SU-DHL-6 (cell line): ENCODE data around the gene MYOC.

Experiments
- H2AFZ ChIP-seq: fragments of 200-600 bp; sonication (generic); 2 replicates; pipeline ENCODE4 v1.6.1; 2014; ENCODE audit warnings: low read depth, mild to moderate bottlenecking, moderate library complexity, mixed read lengths, antibody characterized with exemption, low read length; ENCODE audit not compliant: severe bottlenecking
- H3F3A ChIP-seq: fragments of 200-600 bp; shearing (Covaris generic); 2 replicates; pipeline ENCODE4 v1.6.0; 2016; ENCODE audit warnings: antibody characterized with exemption, mild to moderate bottlenecking; ENCODE audit not compliant: insufficient read depth
- H3K27ac ChIP-seq: fragments of 200-600 bp; sonication (generic); 2 replicates; pipeline ENCODE4 v1.5.1; 2016; ENCODE audit warnings: low read depth, mild to moderate bottlenecking, low read length, moderate library complexity, mixed read lengths
- H3K27me3 ChIP-seq: fragments of 200-600 bp; sonication (generic), shearing (Covaris generic); 2 replicates; pipeline ENCODE4 v1.6.0; 2014; ENCODE audit warnings: mild to moderate bottlenecking, low read length
- H3K36me3 ChIP-seq: fragments of 200-600 bp; sonication (generic); 2 replicates; pipeline ENCODE4 v1.6.1; 2014; ENCODE audit warnings: mild to moderate bottlenecking, low read length, mixed read lengths
- H3K4me2 ChIP-seq: fragments of 300-600, 200-600 bp; shearing (Covaris generic), sonication (generic); 2 replicates; pipeline ENCODE4 v1.6.0; 2014; ENCODE audit warnings: low read length, low read depth, mild to moderate bottlenecking; ENCODE audit not compliant: poor library complexity, severe bottlenecking
- H3K4me3 ChIP-seq: fragments of 200-600 bp; sonication (generic); 2 replicates; pipeline ENCODE4 v1.5.1; 2014; ENCODE audit warnings: antibody characterized with exemption, low read length, mild to moderate bottlenecking, mixed read lengths; ENCODE audit not compliant: insufficient read depth, poor library complexity, severe bottlenecking
- H3K79me2 ChIP-seq: fragments of 200-600 bp; sonication (generic); 2 replicates; pipeline ENCODE4 v1.6.1; 2014; ENCODE audit warnings: mild to moderate bottlenecking, low read length, moderate library complexity; ENCODE audit not compliant: insufficient read depth
- H3K9ac ChIP-seq: fragments of 200-600 bp; sonication (generic); 2 replicates; pipeline ENCODE4 v1.7.0; 2014; ENCODE audit warnings: mild to moderate bottlenecking, low read length
- H3K9me2 ChIP-seq: fragments of 200-600 bp; sonication (generic); replicated peaks from 2 replicates; pipeline ENCODE4 v1.6.1; 2014; ENCODE audit warnings: low read length; ENCODE audit not compliant: insufficient read depth
- H3K9me3 ChIP-seq: fragments of 200-600 bp; sonication (generic); 2 replicates; pipeline ENCODE4 v1.6.1; 2014; ENCODE audit warnings: low read length, mixed read lengths; ENCODE audit not compliant: insufficient read depth
- H4K20me1 ChIP-seq: fragments of 200-600 bp; sonication (generic); 2 replicates; pipeline ENCODE4 v1.6.1; 2014; ENCODE audit warnings: low read depth, mild to moderate bottlenecking, antibody characterized with exemption, low read length, moderate library complexity, mixed read lengths
- EZH2phosphoT487 ChIP-seq: fragments of 200-600 bp; sonication (generic), shearing (Covaris generic); conservative IDR thresholded peaks from 2 replicates; pipeline ENCODE4 v1.6.1; 2018; ENCODE audit warnings: mild to moderate bottlenecking, antibody characterized with exemption, low read length, moderate library complexity, mixed read lengths
- TF ChIP-seq, protein P1 (sequence below): fragments of 200-600 bp; sonication (generic); IDR thresholded peaks from one replicate; pipeline ENCODE4 v1.5.1; 2017; ENCODE audit warnings: antibody characterized with exemption, mild to moderate bottlenecking, low read length, moderate library complexity; ENCODE audit not compliant: insufficient read depth, poor library complexity, severe bottlenecking

The MYOC gene

DNA sequence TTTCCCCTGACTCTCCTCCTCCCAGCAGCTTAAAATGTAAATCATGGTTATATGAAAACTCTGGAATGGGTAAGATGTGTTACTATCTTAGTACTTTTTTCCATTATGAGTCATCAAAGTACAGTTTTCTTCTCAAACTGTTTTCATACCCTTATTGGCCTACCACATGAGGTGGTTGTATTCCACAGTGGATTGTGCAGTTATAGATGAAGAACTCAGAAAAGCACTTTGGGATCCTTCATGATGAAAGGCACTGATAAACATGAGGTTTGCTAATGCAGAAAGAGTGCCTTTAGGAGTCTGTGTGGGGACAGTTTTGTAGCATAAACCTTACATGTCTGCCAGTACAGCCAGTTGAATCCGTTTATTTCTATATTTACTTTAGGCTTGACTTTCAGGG, 62.5 kb downstream of the MYOC start:
- no peaks in the 10 kb centered on the region for H3K27me3 ChIP-seq

DNA sequence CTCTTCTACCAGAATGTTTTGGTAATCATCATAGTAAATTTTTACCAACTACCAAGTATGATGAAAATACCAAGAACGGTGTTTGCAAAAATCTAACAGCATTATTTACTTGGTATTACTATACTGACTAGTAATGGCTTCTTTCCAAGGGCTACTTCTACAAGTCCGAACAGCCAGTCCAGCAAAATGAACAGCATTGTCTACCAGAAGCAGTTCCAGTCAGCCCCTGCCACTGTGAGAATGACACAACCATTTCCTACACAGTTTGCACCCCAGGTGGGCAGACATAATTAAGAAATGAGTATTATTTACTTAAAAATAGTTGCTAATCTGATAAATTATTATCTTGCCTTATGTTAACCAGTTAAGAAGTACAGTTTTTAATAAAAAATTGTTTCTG, 64.3 kb downstream of the MYOC start:
- TF ChIP-seq, protein P1, sequence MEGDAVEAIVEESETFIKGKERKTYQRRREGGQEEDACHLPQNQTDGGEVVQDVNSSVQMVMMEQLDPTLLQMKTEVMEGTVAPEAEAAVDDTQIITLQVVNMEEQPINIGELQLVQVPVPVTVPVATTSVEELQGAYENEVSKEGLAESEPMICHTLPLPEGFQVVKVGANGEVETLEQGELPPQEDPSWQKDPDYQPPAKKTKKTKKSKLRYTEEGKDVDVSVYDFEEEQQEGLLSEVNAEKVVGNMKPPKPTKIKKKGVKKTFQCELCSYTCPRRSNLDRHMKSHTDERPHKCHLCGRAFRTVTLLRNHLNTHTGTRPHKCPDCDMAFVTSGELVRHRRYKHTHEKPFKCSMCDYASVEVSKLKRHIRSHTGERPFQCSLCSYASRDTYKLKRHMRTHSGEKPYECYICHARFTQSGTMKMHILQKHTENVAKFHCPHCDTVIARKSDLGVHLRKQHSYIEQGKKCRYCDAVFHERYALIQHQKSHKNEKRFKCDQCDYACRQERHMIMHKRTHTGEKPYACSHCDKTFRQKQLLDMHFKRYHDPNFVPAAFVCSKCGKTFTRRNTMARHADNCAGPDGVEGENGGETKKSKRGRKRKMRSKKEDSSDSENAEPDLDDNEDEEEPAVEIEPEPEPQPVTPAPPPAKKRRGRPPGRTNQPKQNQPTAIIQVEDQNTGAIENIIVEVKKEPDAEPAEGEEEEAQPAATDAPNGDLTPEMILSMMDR = no peak
- no peak for TF ChIP-seq EZH2phosphoT487
- Histone ChIP-seq H3K27me3 (no peaks in the 10 kb centered on the region), H3K4me2 (no peak overlapping the region), H2AFZ (no peak overlapping the region), H3K9me2 (no peaks in the 10 kb centered on the region), H3K79me2 (no peaks in the 10 kb centered on the region), H3K36me3 (peaks cover 80% of the 10 kb centered on the region), H3K9me3 (no peaks in the 10 kb centered on the region), H4K20me1 (no peaks in the 10 kb centered on the region), H3F3A (no peaks in the 10 kb centered on the region), H3K4me3 (no peak overlapping the region), H3K27ac (no peak overlapping the region), H3K9ac (no peak overlapping the region)

More for the DNA sequence above, 62.5 kb downstream of the MYOC start:
- TF ChIP-seq, protein P1 = no peak
- TF ChIP-seq EZH2phosphoT487 = no peak
- Histone ChIP-seq H3K9ac (no peak overlapping the region), H2AFZ (no peak overlapping the region), H3K9me2 (no peaks in the 10 kb centered on the region), H3K4me2 (no peak overlapping the region), H3K79me2 (no peaks in the 10 kb centered on the region), H4K20me1 (no peaks in the 10 kb centered on the region), H3F3A (0 out of 2 replicates have a peak, but pooled peaks cover under 1% of the 10 kb centered on the region), H3K4me3 (no peak overlapping the region), H3K36me3 (peaks cover 64% of the 10 kb centered on the region), H3K9me3 (no peaks in the 10 kb centered on the region), H3K27ac (no peak overlapping the region)

DNA sequence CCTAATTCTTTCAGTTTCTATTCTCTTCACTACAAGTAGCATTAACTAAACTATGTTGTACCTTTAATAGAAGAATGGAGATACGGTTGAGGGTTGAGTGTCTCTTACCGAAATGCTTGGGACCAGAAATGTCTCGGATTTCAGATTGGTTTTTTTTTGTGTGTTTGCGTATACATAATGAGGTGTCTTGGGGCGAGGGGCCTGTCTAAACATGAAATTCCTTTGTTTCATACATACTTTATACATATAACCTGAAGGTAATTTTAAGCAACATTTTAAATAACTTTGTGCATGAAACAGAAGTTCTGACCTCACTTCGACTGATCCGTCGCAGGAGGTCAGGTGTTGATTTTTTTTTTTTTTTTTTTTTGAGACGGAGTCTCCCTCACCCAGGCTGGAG, 66.8 kb downstream of the MYOC start:
- H2AFZ ChIP-seq = no peak overlapping the region
- peaks cover 78% of the 10 kb centered on the region for H3K36me3 ChIP-seq
- no peaks in the 10 kb centered on the region for H3K79me2 ChIP-seq
- H3K27ac ChIP-seq = no peak overlapping the region
- no peaks in the 10 kb centered on the region for H4K20me1 ChIP-seq
- H3K4me2 ChIP-seq = no peak overlapping the region
- H3F3A ChIP-seq = no peaks in the 10 kb centered on the region
- no peaks in the 10 kb centered on the region for H3K27me3 ChIP-seq
- TF ChIP-seq, protein P1 = no peak
- no peak for TF ChIP-seq EZH2phosphoT487
- no peak overlapping the region for H3K9ac ChIP-seq
- no peaks in the 10 kb centered on the region for H3K9me3 ChIP-seq
- H3K9me2 ChIP-seq = no peaks in the 10 kb centered on the region
- H3K4me3 ChIP-seq = no peak overlapping the region
